Endothelial cell of umbilical vein (primary cell): ENCODE measurements around the gene NUDT16L1.

Source experiments
- CTCF ChIP-seq, 2 donors: IDR thresholded peaks; 1 replicate in 1 of 2; 2 replicates in 1 of 2; pipeline ENCODE4 v1.5.1; 2011; ENCODE audit warnings: low read length in 2 of 2, mild to moderate bottlenecking in 2 of 2, moderate library complexity in 2 of 2, control low read depth in 1 of 2, inconsistent platforms in 1 of 2, low read depth in 1 of 2; ENCODE audit not compliant: insufficient read depth in 1 of 2; ENCODE audit errors: extremely low read depth in 1 of 2
- FOS ChIP-seq: IDR thresholded peaks from 2 replicates; pipeline ENCODE4 v1.6.1; 2011; ENCODE audit warnings: mild to moderate bottlenecking, low read length, moderate library complexity, borderline replicate concordance; ENCODE audit not compliant: insufficient read depth
- JUN ChIP-seq: IDR thresholded peaks from 2 replicates; pipeline ENCODE4 v1.6.1; 2011; ENCODE audit warnings: borderline replicate concordance, low read depth; ENCODE audit not compliant: insufficient read length, insufficient read depth
- POLR2A ChIP-seq: IDR thresholded peaks from 2 replicates; pipeline ENCODE4 v1.6.1; 2012; ENCODE audit warnings: low read depth, mild to moderate bottlenecking, control low read depth, low read length
- POLR2AphosphoS5 ChIP-seq: IDR thresholded peaks from 2 replicates; pipeline ENCODE4 v1.6.1; 2012; ENCODE audit warnings: low read depth, mild to moderate bottlenecking, control low read depth, low read length, moderate library complexity; ENCODE audit not compliant: insufficient read depth

GRCh38 chr16:4703906-4704305, 10.5 kb downstream of the NUDT16L1 start:
- TF ChIP-seq POLR2A (no peak), CTCF (IDR thresholded peaks at IDR 0.05; ENCODE audit: extremely low read depth in 1 of 2, insufficient read depth in 1 of 2, low read depth in 1 of 2, low read length in 2 of 2) (no peak), POLR2AphosphoS5 (no peak), JUN (no peak), FOS (no peak)
